NCI-H446 (cell line): ENCODE measurements around the gene KDELR3.

Source experiments
- DNase-seq, 2 experiments: peaks; one replicate each; lab custom pipeline; 2025; lab: John Stamatoyannopoulos, UW

KDELR3 gene

DNA sequence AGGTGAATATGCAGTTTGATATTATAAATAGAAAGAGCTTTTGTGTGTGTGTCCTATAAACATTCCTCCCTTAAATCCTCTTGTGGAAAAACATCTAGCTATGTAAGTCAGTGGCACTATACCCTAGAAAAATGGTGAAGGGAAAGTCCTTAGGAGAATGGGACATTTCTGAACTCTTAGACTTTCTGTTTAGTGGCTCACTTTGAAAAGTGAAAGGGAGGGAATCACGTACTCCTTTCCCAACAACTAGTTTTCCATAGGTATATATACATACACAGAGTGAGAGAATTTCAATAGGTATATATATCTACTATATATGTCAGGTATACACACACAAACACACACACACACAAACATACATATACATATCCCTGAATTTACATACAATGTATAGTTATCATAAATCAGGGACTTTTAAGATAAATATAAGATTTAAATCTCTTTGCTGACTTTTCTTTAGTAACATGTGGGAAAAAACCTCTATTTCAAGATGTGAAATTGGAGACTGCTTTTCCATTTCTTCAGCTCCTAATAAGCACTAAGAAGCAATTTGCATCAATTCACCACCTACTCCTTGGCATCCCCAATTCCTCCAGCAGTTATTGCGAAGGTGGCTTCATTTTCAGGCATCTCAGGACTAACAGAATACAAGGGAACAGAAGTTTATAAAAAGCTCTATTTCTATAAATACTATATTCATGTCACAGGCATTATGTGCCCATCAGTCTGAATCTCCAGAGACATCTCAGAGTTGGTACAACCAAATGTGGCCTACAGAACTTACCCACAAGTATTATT lies 51.8 kb downstream of the KDELR3 start:
- DNase-seq = no peak

DNA sequence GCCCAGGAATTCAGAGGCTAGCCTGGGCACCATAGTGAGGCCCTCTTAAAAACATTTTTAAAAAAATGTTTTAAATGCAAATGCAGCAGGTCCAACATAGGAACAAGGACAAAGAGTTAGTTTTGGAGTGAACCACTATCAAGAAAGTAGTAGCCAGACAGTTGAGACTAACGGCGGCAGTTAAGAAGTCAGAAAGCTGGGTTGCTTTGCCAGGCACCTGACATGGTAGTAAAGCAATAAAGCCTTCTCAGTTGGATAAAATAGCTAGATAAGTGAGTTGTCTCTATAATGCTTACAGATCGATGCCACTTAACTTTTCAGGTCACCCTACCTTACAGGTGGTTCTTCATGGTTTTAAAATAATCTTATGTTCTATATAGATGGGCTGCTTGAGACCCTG lies 55.1 kb downstream of the KDELR3 start:
- no peak for DNase-seq

GRCh38 chr22:38523479-38523878 lies 55.6 kb downstream of the KDELR3 start:
- no peak for DNase-seq

- DNase-seq = no peak
Measured at GRCh38 chr22:38524429-38524828, 56.5 kb downstream of the KDELR3 start.

GRCh38 chr22:38531251-38531938 lies 63.5 kb downstream of the KDELR3 start:
- no peak for DNase-seq
